CD4-positive, alpha-beta T cell treated with Interleukin-2 at 100 ng/mL for 4 hours (primary cell): Measurements from ENCODE around the gene RAE1.

Experiments used
- DNase-seq: peaks from one replicate; pipeline ENCODE4 v3.0.0-alpha.2; 2020; ENCODE audit warnings: low spot score

RAE1 gene

GRCh38 chr20:57372157-57372556 lies 21.1 kb downstream of the RAE1 start:
- no peak for DNase-seq

- no peak for DNase-seq
Measured at GRCh38 chr20:57372581-57373350, 21.7 kb downstream of the RAE1 start.

- no peak for DNase-seq
Measured at GRCh38 chr20:57374343-57374930, 23.4 kb downstream of the RAE1 start.

GRCh38 chr20:57374931-57375651 lies 24.0 kb downstream of the RAE1 start:
- DNase-seq, result no peak

- no peak for DNase-seq
Measured at GRCh38 chr20:57375652-57376230, 24.7 kb downstream of the RAE1 start.

GRCh38 chr20:57377350-57377749 lies 26.3 kb downstream of the RAE1 start:
- DNase-seq, result no peak

GRCh38 chr20:57378107-57378506 lies 27.1 kb downstream of the RAE1 start:
- no peak for DNase-seq

GRCh38 chr20:57378646-57379262 lies 27.7 kb downstream of the RAE1 start:
- DNase-seq, result no peak

- DNase-seq, result no peak
Measured at GRCh38 chr20:57379263-57379647, 28.2 kb downstream of the RAE1 start.

- DNase-seq, result no peak
Measured at GRCh38 chr20:57380081-57380750, 29.2 kb downstream of the RAE1 start.

- peak; percentile 88 for DNase-seq
Measured at GRCh38 chr20:57381596-57382503, 30.8 kb downstream of the RAE1 start.

GRCh38 chr20:57382516-57382915 lies 31.5 kb downstream of the RAE1 start:
- DNase-seq, result no peak

GRCh38 chr20:57383447-57384347 lies 32.6 kb downstream of the RAE1 start:
- no peak for DNase-seq

GRCh38 chr20:57384486-57384885 lies 33.4 kb downstream of the RAE1 start:
- DNase-seq, result no peak

- no peak for DNase-seq
Measured at GRCh38 chr20:57384953-57385761, 34.1 kb downstream of the RAE1 start.

GRCh38 chr20:57385940-57386339 lies 34.9 kb downstream of the RAE1 start:
- no peak for DNase-seq

GRCh38 chr20:57386762-57387161 lies 35.7 kb downstream of the RAE1 start:
- DNase-seq, result no peak

GRCh38 chr20:57387463-57387862 lies 36.4 kb downstream of the RAE1 start:
- no peak for DNase-seq

- no peak for DNase-seq
Measured at GRCh38 chr20:57387945-57388371, 36.9 kb downstream of the RAE1 start.
